ENCODE data around the gene TMEM14B.

The TMEM14B gene

DNA sequence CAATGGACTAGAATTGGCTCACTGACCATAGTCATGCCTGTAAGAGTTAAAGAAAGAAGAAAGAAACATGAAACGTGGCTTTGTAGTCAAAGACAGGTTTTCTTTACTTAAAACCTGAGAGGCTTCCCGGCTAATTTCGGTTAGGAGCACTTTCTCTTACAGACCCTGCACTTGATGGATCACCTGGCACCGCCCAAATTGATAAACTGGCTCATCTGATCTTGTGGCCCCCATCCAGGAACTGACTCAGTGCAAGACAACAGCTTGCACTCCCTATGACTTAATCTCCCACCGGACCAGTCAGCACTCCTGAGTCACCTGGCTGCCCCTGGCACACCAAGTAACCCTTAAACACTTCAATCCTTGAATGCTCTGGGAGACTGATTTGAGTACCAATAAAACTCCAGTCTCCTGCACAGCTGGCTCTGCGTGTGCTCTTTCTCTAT lies 12.3 kb downstream of the TMEM14B start:
- DNase-seq (ENCODE audit: low read depth) = no peak
- TF ChIP-seq, protein P1, sequence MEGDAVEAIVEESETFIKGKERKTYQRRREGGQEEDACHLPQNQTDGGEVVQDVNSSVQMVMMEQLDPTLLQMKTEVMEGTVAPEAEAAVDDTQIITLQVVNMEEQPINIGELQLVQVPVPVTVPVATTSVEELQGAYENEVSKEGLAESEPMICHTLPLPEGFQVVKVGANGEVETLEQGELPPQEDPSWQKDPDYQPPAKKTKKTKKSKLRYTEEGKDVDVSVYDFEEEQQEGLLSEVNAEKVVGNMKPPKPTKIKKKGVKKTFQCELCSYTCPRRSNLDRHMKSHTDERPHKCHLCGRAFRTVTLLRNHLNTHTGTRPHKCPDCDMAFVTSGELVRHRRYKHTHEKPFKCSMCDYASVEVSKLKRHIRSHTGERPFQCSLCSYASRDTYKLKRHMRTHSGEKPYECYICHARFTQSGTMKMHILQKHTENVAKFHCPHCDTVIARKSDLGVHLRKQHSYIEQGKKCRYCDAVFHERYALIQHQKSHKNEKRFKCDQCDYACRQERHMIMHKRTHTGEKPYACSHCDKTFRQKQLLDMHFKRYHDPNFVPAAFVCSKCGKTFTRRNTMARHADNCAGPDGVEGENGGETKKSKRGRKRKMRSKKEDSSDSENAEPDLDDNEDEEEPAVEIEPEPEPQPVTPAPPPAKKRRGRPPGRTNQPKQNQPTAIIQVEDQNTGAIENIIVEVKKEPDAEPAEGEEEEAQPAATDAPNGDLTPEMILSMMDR (IDR thresholded peaks at IDR 0.05; ENCODE audit: insufficient read depth, low read depth, low read length, missing control alignments) = no peak
- H3K4me3 ChIP-seq (ENCODE audit: low read depth, low read length) = no peak overlapping the region

DNA sequence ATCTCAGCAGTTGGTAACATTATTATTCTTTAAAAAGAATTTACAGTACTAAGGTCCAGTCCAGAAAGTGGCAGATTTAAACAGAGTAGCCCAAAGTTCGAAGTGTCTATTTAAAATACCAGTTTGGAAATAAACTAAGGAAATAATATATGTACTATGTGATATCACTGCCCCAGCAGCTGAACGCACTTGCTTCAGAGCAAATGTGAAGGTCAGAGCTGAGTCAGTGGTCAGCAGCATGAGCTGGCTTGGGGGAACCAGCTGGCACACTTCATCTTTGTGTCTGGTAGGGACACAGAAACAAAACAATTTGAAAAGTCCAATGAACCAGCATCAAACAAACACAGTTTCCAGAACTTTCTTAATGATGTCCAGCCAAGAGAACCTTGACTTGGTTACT lies 15.4 kb downstream of the TMEM14B start:
- TF ChIP-seq, protein P1 (IDR thresholded peaks at IDR 0.05; ENCODE audit: insufficient read depth, low read depth, low read length, missing control alignments) = no peak
- DNase-seq (ENCODE audit: low read depth) = no peak
- H3K4me3 ChIP-seq (ENCODE audit: low read depth, low read length) = no peak overlapping the region

DNA sequence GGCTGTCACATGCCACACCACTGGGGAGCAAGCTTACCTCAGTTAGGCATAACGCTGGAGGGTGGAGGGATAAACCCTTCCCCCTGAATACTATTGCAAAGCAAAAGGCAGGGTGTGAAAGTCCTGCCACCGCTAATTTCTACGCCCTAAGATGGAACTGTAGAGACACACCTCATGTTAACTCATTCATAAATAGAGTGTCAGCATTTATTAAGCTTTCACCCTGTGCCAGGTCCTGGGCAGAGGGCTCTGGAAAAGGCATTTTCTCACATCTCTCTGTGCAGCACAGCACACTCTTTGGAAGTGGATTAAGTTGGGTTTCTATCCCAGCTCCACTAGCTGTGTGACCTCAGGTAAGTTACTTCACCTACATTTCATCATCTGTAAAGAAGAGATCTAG lies 21.8 kb downstream of the TMEM14B start:
- H3K4me3 ChIP-seq (ENCODE audit: low read depth, low read length) = no peak overlapping the region
- no peak for DNase-seq (ENCODE audit: low read depth)
- TF ChIP-seq, protein P1 (IDR thresholded peaks at IDR 0.05; ENCODE audit: insufficient read depth, low read depth, low read length, missing control alignments) = no peak

DNA sequence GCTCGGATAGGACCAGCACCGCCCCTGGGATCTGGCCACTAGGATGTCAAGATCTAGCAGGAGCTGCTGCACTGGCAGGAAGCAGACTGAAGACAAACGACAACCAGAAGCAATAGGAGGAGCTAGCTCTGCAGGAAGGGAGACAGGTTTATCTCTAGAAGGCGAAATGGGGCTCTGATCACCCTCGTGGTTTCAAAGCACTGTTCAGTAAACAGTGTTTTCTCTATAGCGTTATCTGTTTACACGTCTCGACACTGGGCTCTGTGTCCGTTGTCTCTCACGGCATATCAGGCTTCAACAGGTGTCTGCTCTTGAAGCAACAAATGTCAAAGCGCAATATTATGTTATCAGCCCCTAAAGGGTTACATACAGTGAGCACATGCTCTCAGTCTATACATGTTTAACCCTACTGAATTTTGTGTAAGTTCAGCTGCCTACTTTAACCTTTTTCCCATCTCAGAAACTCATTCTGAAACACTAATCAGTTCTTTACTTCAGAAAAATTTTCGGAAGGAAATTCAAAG lies 23.8 kb downstream of the TMEM14B start:
- DNase-seq (ENCODE audit: low read depth) = no peak
- TF ChIP-seq, protein P1 (IDR thresholded peaks at IDR 0.05; ENCODE audit: insufficient read depth, low read depth, low read length, missing control alignments) = no peak
- H3K4me3 ChIP-seq (ENCODE audit: low read depth, low read length) = no peak overlapping the region

DNA sequence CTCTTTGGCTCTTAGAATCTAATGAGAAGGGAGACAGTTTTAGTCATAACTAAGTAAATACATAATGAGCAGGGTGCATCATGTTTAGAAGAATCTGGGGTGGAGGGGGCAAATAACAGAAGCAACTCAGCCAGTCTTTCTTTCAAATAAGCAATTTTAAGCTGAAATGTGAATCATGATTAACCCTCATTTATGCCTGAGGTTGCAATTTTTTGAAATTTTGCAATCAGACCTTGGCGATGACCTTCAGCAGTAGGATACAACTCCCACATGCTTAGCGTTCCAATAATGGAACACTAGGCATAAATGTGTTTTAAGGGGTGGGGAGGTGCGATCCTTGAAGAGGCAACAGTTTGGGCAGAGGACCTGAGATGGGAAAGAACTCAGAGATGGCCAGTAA lies 30.6 kb downstream of the TMEM14B start:
- TF ChIP-seq, protein P1 (IDR thresholded peaks at IDR 0.05; ENCODE audit: insufficient read depth, low read depth, low read length, missing control alignments) = no peak
- no peak for DNase-seq (ENCODE audit: low read depth)
- H3K4me3 ChIP-seq (ENCODE audit: low read depth, low read length) = no peak overlapping the region

DNA sequence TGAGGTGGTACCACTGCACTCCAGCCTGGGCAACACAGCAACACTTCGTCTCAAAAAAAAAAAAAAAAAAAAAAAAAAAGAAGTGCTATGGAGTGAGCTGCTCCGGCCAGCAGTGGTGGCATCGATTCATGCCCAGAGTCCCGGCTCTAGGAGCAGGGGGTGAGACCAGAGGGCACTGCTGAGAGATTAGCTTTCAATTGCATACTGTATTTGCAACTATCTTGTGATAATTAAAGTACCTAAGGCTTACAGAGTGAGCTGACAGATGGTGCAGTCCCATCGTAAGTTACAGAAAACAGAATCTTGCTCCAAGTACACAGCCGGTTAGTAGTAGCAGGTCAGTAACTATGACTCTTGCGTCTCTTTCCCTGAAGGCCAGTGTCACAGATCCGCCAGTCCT lies 31.5 kb downstream of the TMEM14B start:
- no peak overlapping the region for H3K4me3 ChIP-seq (ENCODE audit: low read depth, low read length)
- TF ChIP-seq, protein P1 (IDR thresholded peaks at IDR 0.05; ENCODE audit: insufficient read depth, low read depth, low read length, missing control alignments) = no peak
- DNase-seq (ENCODE audit: low read depth) = no peak

DNA sequence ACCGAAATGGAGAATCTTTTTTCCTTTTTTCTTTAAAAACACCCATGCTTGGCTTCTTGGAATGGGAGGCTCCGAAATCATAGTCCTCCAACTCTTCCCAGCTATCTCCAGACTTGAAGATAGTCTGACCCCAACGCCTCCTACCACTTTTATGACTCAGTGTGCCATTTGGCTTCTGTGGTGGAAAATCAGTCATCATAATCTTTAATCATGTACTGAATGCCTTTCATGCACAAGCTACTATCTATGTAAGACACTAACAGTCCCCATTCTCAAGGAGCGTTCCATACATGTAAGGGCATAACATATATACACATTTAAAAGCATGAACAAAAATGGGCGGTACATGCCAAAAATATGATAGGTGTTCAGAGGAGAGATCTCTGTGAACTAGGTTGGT lies 44.1 kb downstream of the TMEM14B start:
- DNase-seq (ENCODE audit: low read depth) = no peak
- H3K4me3 ChIP-seq (ENCODE audit: low read depth, low read length) = no peak overlapping the region
- TF ChIP-seq, protein P1 (IDR thresholded peaks at IDR 0.05; ENCODE audit: insufficient read depth, low read depth, low read length, missing control alignments) = no peak
